SH-SY5Y (cell line): ENCODE measurements around the gene LNPK.

Source experiments
- GATA2 ChIP-seq: IDR thresholded peaks from 2 replicates; pipeline ENCODE4 v1.6.1; 2011; ENCODE audit warnings: mild to moderate bottlenecking, low read depth, low read length
- GATA3 ChIP-seq: IDR thresholded peaks from 2 replicates; pipeline ENCODE4 v1.6.1; 2011; ENCODE audit warnings: low read depth, mild to moderate bottlenecking, low read length, moderate library complexity

DNA sequence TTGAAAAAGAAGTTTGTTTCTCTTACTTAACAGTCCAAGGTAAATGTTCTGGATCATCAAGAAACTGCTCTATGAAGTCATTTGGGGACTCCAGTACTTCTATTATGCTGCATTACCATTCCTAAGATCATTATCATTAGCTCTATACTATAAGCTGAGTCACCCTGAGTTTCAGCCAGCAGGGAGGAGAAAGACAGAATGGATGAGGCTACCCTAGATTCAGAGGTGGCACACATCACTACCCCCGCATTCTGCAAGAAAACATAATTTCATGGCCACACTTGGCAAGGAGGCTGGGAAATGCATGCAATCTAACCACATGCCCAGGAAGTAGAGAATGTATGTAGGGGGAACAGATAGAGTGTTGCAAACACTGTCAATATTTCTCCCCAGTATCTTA lies 16.6 kb upstream of the LNPK start:
- TF ChIP-seq GATA3 (no peak), GATA2 (no peak)
